Panc1 (cell line): ENCODE data around the gene DNASE1L3. TPM values are rescaled to one million over a fixed set of nuclear protein-coding genes. Genes with fewer than 3 reads are reported as not detected.
A peak's percentile ranks its signal among the peaks of the same experiment; 100 is the strongest.

Experiments used
- ATAC-seq: fragments of 200-7000 bp; cut with Tn5 transposase; 2 replicates; pipeline ENCODE4 v1.9.1; 2020; ENCODE audit warnings: mild to moderate bottlenecking, moderate library complexity
- BruUV-seq: library from RNA; stranded (reverse); fragments of 400-500 nt; replicated peaks from 2 replicates; lab custom pipeline; 2021; lab: Mats Ljungman, UMichigan
- CTCF ChIA-PET: fragments of 300-600 bp; sonication (Branson Sonifier 250); formaldehyde crosslinking; loops from one replicate; lab custom pipeline; 2022; ENCODE audit warnings: antibody characterized with exemption; lab: Charles Lee
- POLR2A ChIA-PET: fragments of 300-600 bp; sonication (Branson Sonifier 250); formaldehyde crosslinking; loops from one replicate; lab custom pipeline; 2022; ENCODE audit warnings: antibody characterized with exemption; lab: Charles Lee
- DNase-seq: peaks from one replicate; pipeline ENCODE4 v3.0.0-alpha.2; 2010; ENCODE audit warnings: low read depth, low spot score
- H3K27ac ChIP-seq: 2 replicates; pipeline ENCODE4 v1.5.1; 2011; ENCODE audit warnings: mild to moderate bottlenecking, low read length, inconsistent platforms
- H3K27me3 ChIP-seq: fragments of 200-500 bp; sonication (Bioruptor generic); 2 replicates; pipeline ENCODE4 v1.6.0; 2014; ENCODE audit warnings: low read length, inconsistent platforms; ENCODE audit not compliant: control insufficient read depth, insufficient read depth
- H3K36me3 ChIP-seq: fragments of 200-500 bp; sonication (Bioruptor generic); 2 replicates; pipeline ENCODE4 v1.5.1; 2014; ENCODE audit warnings: inconsistent platforms, mild to moderate bottlenecking, low read length, moderate library complexity; ENCODE audit not compliant: control insufficient read depth, insufficient read depth
- H3K4me1 ChIP-seq: 2 replicates; pipeline ENCODE4 v1.5.1; 2011; ENCODE audit warnings: inconsistent platforms, mild to moderate bottlenecking, low read length, moderate library complexity; ENCODE audit not compliant: control insufficient read depth, insufficient read depth
- H3K4me3 ChIP-seq, 2 experiments: 2 replicates each; pipeline ENCODE4 v1.5.1; 2011 to 2012; ENCODE audit warnings: low read depth in 2 of 2, low read length in 2 of 2, mild to moderate bottlenecking in 2 of 2, inconsistent platforms in 1 of 2, moderate library complexity in 1 of 2
- H3K9me3 ChIP-seq: fragments of 200-500 bp; sonication (Bioruptor generic); 2 replicates; pipeline ENCODE4 v1.5.1; 2014; ENCODE audit warnings: low read depth, mild to moderate bottlenecking, inconsistent platforms, low read length, moderate library complexity; ENCODE audit not compliant: control insufficient read depth, insufficient read depth
- CTCF ChIP-seq: fragments of 450-650 bp; IDR thresholded peaks from 2 replicates; pipeline ENCODE4 v1.5.1; 2017; ENCODE audit warnings: mild to moderate bottlenecking
- POLR2AphosphoS5 ChIP-seq: IDR thresholded peaks from 2 replicates; pipeline ENCODE4 v1.6.1; 2012; ENCODE audit warnings: mild to moderate bottlenecking, low read depth, low read length, moderate library complexity
- REST ChIP-seq, 2 experiments: IDR thresholded peaks; 2 replicates each; pipeline ENCODE4 v1.6.1; 2011 to 2012; ENCODE audit warnings: low read depth in 2 of 2, control low read depth in 1 of 2, low read length in 1 of 2, mild to moderate bottlenecking in 1 of 2, moderate library complexity in 1 of 2; ENCODE audit not compliant: insufficient read depth in 1 of 2
- SIN3A ChIP-seq: IDR thresholded peaks from 2 replicates; pipeline ENCODE4 v1.6.1; 2012; ENCODE audit warnings: low read depth, mild to moderate bottlenecking, low read length, moderate library complexity, borderline replicate concordance; ENCODE audit not compliant: insufficient read depth
- TCF7L2 ChIP-seq: IDR thresholded peaks from 2 replicates; pipeline ENCODE4 v1.6.1; 2011; ENCODE audit warnings: mild to moderate bottlenecking, low read depth, low read length, inconsistent platforms
- in situ Hi-C: cut with HindIII; loops from 2 replicates; pipeline ENCODE4 v1.10.0; 2016; ENCODE audit warnings: low sequenced_read_pairs, low pct_unique_long_range_greater_than_20kb
- intact Hi-C: fragments of 100-400 bp; cut with micrococcal nuclease; formaldehyde crosslinking; loops from one replicate; pipeline ENCODE4 v1.10.0; 2022; ENCODE audit not compliant: unreplicated experiment
- total RNA-seq: library from RNA; stranded (reverse); gene quantifications from one replicate; pipeline ENCODE4 v1.2.1, GENCODE V29; 2021; ENCODE audit not compliant: unreplicated experiment

Gene DNASE1L3
- total RNA-seq, 1 experiment from 2014 or later: not detected

GRCh38 chr3:58236527-58237237, 25.9 kb upstream of the DNASE1L3 start:
- Histone ChIP-seq H3K9me3 (no peaks in the 10 kb centered on the region), H3K4me1 (peaks cover 3% of the 10 kb centered on the region; the same call in 1 of the 2 replicates), H3K27me3 (no peaks in the 10 kb centered on the region), H3K4me3 (peak overlapping the region; percentile 77 to 78), H3K27ac (peak overlapping the region; percentile 82), H3K36me3 (no peaks in the 10 kb centered on the region; the same call in 1 of the 2 replicates)
- CTCF ChIA-PET: no interaction called here
- DNase-seq (no peak), ATAC-seq (peak; percentile 33)
- in situ Hi-C loops: no loop called here
- TF ChIP-seq CTCF (no peak), TCF7L2 (no peak), POLR2AphosphoS5 (no peak), SIN3A (no peak), REST (IDR thresholded peaks at IDR 0.05; ENCODE audit: insufficient read depth in 1 of 2, low read depth in 2 of 2, low read length in 1 of 2) (no peak)
- POLR2A ChIA-PET: no interaction called here
- intact Hi-C loops: no loop called here
- BruUV-seq: no TSS peak

- intact Hi-C loops (no loop called here), in situ Hi-C loops (no loop called here)
- H3K27me3 ChIP-seq: no peaks in the 10 kb centered on the region
- no peaks in the 10 kb centered on the region; the same call in 1 of the 2 replicates for H3K36me3 ChIP-seq
- ChIA-PET POLR2A (no interaction called here), CTCF (no interaction called here)
- ATAC-seq: no peak
- H3K4me3 ChIP-seq: no peak overlapping the region
- TF ChIP-seq POLR2AphosphoS5 (no peak), REST (IDR thresholded peaks at IDR 0.05; ENCODE audit: insufficient read depth in 1 of 2, low read depth in 2 of 2, low read length in 1 of 2) (no peak), TCF7L2 (no peak), SIN3A (no peak), CTCF (no peak)
- BruUV-seq: no TSS peak
- peaks cover 3% of the 10 kb centered on the region; the same call in 1 of the 2 replicates for H3K4me1 ChIP-seq
- no peaks in the 10 kb centered on the region for H3K9me3 ChIP-seq
- no peak for DNase-seq
- H3K27ac ChIP-seq: no peak overlapping the region; the same call in 1 of the 2 replicates
Observed at GRCh38 chr3:58235970-58236369, 25.2 kb upstream of the DNASE1L3 start.
